RPMI8226 (cell line): Measurements from ENCODE around the gene MTNR1A.

Experiments
- DNase-seq: peaks from one replicate; pipeline ENCODE4 v3.0.0-alpha.2; 2015

Gene MTNR1A

GRCh38 chr4:186485150-186485549 is 70.2 kb downstream of the MTNR1A start:
- no peak for DNase-seq

- DNase-seq: no peak
These were observed 71.7 kb downstream of the MTNR1A start for GRCh38 chr4:186483656-186484055.
